GM18861 (cell line): ENCODE results near the gene BARHL1.
"Not testable (repeated sequence)": the region's sequence is repeated elsewhere in the genome, so short reads cannot be mapped to it uniquely, and the experiment has no call there.

Source experiments
- ATAC-seq: cut with Tn5 transposase; IDR thresholded peaks from one replicate; pipeline ENCODE4 v1.9.1; 2021; ENCODE audit not compliant: unreplicated experiment

BARHL1 gene

GRCh38 chr9:132556235-132556634 is 26.2 kb upstream of the BARHL1 start:
- no peak for ATAC-seq

GRCh38 chr9:132556714-132557113 is 25.7 kb upstream of the BARHL1 start:
- no peak for ATAC-seq

- ATAC-seq: no peak
Observed at GRCh38 chr9:132557159-132557558, 25.2 kb upstream of the BARHL1 start.

- no peak for ATAC-seq
Observed at GRCh38 chr9:132559711-132560110, 22.7 kb upstream of the BARHL1 start.

- ATAC-seq: no peak
Observed at GRCh38 chr9:132560616-132561202, 21.7 kb upstream of the BARHL1 start.

GRCh38 chr9:132562306-132562573 is 20.2 kb upstream of the BARHL1 start:
- no peak for ATAC-seq

GRCh38 chr9:132564526-132564925 is 17.9 kb upstream of the BARHL1 start:
- no peak for ATAC-seq

GRCh38 chr9:132568787-132569186 is 13.6 kb upstream of the BARHL1 start:
- ATAC-seq: not testable (repeated sequence)

GRCh38 chr9:132571806-132572600 is 10.4 kb upstream of the BARHL1 start:
- no peak for ATAC-seq

- ATAC-seq: no peak
Observed at GRCh38 chr9:132572921-132573320, 9.5 kb upstream of the BARHL1 start.

- ATAC-seq: no peak
Observed at GRCh38 chr9:132575005-132575609, 7.3 kb upstream of the BARHL1 start.

- ATAC-seq: no peak
Observed at GRCh38 chr9:132575811-132576210, 6.6 kb upstream of the BARHL1 start.

- no peak for ATAC-seq
Observed at GRCh38 chr9:132577119-132577518, 5.3 kb upstream of the BARHL1 start.

GRCh38 chr9:132578367-132578932 is 4.0 kb upstream of the BARHL1 start:
- ATAC-seq: no peak

GRCh38 chr9:132579427-132579798 is 3.0 kb upstream of the BARHL1 start:
- ATAC-seq: no peak

- no peak for ATAC-seq
Observed at GRCh38 chr9:132582786-132583583, 579 bp downstream of the BARHL1 start.

GRCh38 chr9:132583584-132584304 is 1.3 kb downstream of the BARHL1 start:
- ATAC-seq: no peak

GRCh38 chr9:132584601-132585560 is 2.5 kb downstream of the BARHL1 start:
- no peak for ATAC-seq

- no peak for ATAC-seq
Observed at GRCh38 chr9:132585954-132586829, 3.8 kb downstream of the BARHL1 start.
